Retinal pigment epithelial cell (primary cell): Measurements from ENCODE around the gene BGLAP.

Source experiments
- DNase-seq: peaks from one replicate; pipeline ENCODE4 v3.0.0-alpha.2; 2010; ENCODE audit warnings: low read depth
- H3K4me3 ChIP-seq: 2 replicates; pipeline ENCODE4 v1.5.1; 2011; ENCODE audit warnings: mild to moderate bottlenecking, low read length, control low read depth, moderate library complexity
- CTCF ChIP-seq: conservative IDR thresholded peaks from 2 replicates; pipeline ENCODE4 v1.5.1; 2011; ENCODE audit warnings: low read depth, low read length, control low read depth, inconsistent platforms

Gene BGLAP

GRCh38 chr1:156270314-156270713 is 28.3 kb downstream of the BGLAP start:
- no peak overlapping the region for H3K4me3 ChIP-seq
- no peak for DNase-seq
- TF ChIP-seq CTCF, result no peak

- TF ChIP-seq CTCF, result no peak
- H3K4me3 ChIP-seq, result no peak overlapping the region
- DNase-seq, result no peak
Measured at GRCh38 chr1:156276532-156276931, 34.5 kb downstream of the BGLAP start.

- H3K4me3 ChIP-seq, result no peak overlapping the region
- no peak for TF ChIP-seq CTCF
- DNase-seq, result no peak
Measured at GRCh38 chr1:156276966-156277381, 35.0 kb downstream of the BGLAP start.

GRCh38 chr1:156279837-156280236 is 37.9 kb downstream of the BGLAP start:
- DNase-seq, result no peak
- TF ChIP-seq CTCF, result no peak
- no peak overlapping the region for H3K4me3 ChIP-seq

GRCh38 chr1:156281281-156281680 is 39.3 kb downstream of the BGLAP start:
- no peak for DNase-seq
- peak overlapping the region; percentile 81 for H3K4me3 ChIP-seq
- TF ChIP-seq CTCF, result peak; percentile 6

GRCh38 chr1:156281693-156282478 is 39.9 kb downstream of the BGLAP start:
- no peak for DNase-seq
- no peak for TF ChIP-seq CTCF
- H3K4me3 ChIP-seq, result peak overlapping the region; percentile 81

GRCh38 chr1:156282479-156283222 is 40.7 kb downstream of the BGLAP start, which contains the start of gene SMG5:
Gene SMG5 (minus strand): TSS chr1:156282825. CDS start chr1:156282680, 145 bp downstream.
- peak; percentile 97 for DNase-seq
- H3K4me3 ChIP-seq, result peak within 1 kb of the TSS; percentile 81
- no peak for TF ChIP-seq CTCF
